ENCODE results near the gene LACRT. TPM values are rescaled to one million over a fixed set of nuclear protein-coding genes. Genes with fewer than 3 reads are reported as not detected.

Gene LACRT
- total RNA-seq, 3 donors from 2014 or later = not detected

DNA sequence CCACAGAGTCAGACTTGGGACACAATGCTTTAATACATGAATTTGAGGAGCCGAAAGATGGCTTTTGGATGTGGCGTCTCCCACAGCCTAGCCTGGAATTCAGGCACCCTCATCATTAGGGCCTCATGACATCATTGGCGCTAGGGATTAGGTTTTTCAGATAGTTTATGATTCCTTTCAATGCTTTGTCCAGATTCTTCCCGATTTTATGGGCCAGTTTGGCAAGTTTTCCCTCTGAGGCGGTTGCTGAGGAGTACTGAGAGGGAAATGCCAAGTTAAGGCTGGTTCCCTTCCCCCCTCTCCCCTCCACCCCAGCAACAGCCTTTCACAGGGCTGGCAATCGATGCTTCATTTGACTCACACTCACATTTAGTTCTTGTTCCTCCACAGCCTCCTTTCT lies 26.5 kb downstream of the LACRT start:
- intact Hi-C loops (cut with DNase I; ENCODE audit: low total_unique reads) = no loop called here
- no peak for TF ChIP-seq POLR2A (IDR thresholded peaks at IDR 0.05)
- no peak for TF ChIP-seq POLR2AphosphoS5 (IDR thresholded peaks at IDR 0.05)
- TF ChIP-seq, protein P1, sequence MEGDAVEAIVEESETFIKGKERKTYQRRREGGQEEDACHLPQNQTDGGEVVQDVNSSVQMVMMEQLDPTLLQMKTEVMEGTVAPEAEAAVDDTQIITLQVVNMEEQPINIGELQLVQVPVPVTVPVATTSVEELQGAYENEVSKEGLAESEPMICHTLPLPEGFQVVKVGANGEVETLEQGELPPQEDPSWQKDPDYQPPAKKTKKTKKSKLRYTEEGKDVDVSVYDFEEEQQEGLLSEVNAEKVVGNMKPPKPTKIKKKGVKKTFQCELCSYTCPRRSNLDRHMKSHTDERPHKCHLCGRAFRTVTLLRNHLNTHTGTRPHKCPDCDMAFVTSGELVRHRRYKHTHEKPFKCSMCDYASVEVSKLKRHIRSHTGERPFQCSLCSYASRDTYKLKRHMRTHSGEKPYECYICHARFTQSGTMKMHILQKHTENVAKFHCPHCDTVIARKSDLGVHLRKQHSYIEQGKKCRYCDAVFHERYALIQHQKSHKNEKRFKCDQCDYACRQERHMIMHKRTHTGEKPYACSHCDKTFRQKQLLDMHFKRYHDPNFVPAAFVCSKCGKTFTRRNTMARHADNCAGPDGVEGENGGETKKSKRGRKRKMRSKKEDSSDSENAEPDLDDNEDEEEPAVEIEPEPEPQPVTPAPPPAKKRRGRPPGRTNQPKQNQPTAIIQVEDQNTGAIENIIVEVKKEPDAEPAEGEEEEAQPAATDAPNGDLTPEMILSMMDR (IDR thresholded peaks at IDR 0.05) = no peak
- no peaks in the 10 kb centered on the region for H3K9me3 ChIP-seq
- no peak for DNase-seq (ENCODE audit: low spot score in 2 of 2)
- H3K36me3 ChIP-seq = no peaks in the 10 kb centered on the region
- no peaks in the 10 kb centered on the region for H3K27me3 ChIP-seq
- H3K27ac ChIP-seq = peak overlapping the region; percentile 25
- no peaks in the 10 kb centered on the region for H3K4me1 ChIP-seq
- H3K4me3 ChIP-seq = no peak overlapping the region

DNA sequence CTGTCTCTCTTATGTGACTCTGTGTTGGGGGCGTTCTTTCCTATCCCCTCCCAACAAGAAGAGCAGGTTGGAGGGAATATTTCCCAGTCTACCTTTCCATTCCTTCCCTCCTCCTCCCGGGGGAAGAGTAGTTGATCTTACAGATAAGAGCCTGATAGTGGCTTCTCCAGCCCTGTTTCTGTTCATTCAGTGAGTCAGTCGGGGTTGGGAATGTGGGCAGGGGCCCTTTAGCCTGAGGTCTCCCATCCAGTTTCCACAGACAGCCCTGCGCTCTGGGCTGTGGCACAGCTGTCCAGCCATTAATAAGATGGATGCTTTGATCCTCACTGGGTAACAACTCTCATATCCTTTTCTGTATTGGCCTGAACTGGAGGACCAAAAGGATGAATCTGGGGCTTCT lies 28.1 kb downstream of the LACRT start:
- Histone ChIP-seq H3K4me3 (no peak overlapping the region), H3K27ac (no peak overlapping the region), H3K27me3 (no peaks in the 10 kb centered on the region), H3K36me3 (no peaks in the 10 kb centered on the region), H3K4me1 (no peaks in the 10 kb centered on the region), H3K9me3 (no peaks in the 10 kb centered on the region)
- DNase-seq (ENCODE audit: low spot score in 2 of 2) = no peak
- intact Hi-C loops (cut with DNase I; ENCODE audit: low total_unique reads) = no loop called here
- TF ChIP-seq POLR2AphosphoS5 (IDR thresholded peaks at IDR 0.05) = no peak
- TF ChIP-seq, protein P1 (IDR thresholded peaks at IDR 0.05) = no peak

DNA sequence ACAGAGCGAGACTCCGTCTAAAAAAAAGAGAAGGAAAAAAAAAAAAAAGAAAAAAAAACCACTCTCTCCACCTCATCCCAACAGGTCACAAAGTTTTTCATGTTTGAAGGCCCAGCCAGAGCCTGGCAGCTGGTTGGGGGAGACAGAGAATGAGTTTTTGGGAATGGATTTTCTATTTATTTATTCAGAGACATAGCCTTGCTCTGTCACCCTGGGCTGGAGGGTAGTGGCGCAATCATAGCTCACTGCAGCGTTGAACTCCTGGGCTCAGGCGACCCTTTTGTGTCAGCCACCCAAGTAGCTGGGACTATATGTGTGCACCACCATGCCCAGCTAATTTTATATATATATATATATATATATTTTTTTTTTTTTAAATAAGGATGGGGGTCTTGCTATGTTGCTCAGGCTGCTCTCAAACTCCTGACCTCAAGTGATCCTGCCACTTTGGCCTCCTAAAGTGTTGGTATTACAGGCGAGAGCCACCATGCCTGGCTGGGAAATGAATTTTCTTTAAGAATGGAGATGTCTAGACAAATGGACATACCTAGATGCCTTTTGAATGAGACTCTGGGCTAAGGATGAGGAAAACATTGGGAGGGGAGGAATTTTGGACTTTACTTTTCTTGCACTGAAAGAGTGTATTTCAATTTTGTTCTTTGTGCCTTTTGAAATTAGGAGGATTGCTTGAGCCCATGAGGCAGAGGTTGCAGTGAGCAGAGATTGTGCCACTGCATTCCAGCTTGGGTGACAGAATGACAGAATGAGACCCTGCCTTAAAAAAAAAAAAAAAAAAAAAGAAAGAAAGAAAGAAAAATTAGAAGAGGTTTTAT lies 29.3 kb downstream of the LACRT start:
- no peaks in the 10 kb centered on the region for H3K4me1 ChIP-seq
- TF ChIP-seq, protein P1 (IDR thresholded peaks at IDR 0.05) = no peak
- TF ChIP-seq POLR2AphosphoS5 (IDR thresholded peaks at IDR 0.05) (no peak), POLR2A (IDR thresholded peaks at IDR 0.05) (no peak)
- no peak overlapping the region for H3K27ac ChIP-seq
- intact Hi-C loops (cut with DNase I; ENCODE audit: low total_unique reads) = no loop called here
- no peaks in the 10 kb centered on the region for H3K36me3 ChIP-seq
- H3K9me3 ChIP-seq = no peaks in the 10 kb centered on the region
- no peak for DNase-seq (ENCODE audit: low spot score in 2 of 2)
- no peaks in the 10 kb centered on the region for H3K27me3 ChIP-seq
- H3K4me3 ChIP-seq = no peak overlapping the region

DNA sequence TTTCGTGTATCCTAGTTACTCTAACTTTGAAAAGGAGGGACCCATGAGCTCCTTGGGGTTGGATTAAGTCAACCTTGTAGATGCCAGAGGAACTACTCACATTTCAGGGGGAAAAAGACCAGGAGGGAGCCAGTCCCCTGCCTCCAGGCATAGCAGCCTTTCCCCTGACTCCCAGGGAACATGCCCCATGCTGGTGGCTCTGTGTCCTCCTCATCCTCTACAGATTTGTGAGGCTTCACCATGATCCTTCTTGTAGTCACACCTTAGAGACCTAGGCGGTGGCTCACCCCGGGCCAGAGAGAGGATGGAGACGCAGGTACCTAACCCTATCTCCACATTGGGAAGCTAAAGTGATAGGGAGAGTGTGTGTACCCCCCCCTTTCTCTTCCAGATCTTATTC lies 30.3 kb downstream of the LACRT start:
- no peak for DNase-seq (ENCODE audit: low spot score in 2 of 2)
- TF ChIP-seq POLR2A (IDR thresholded peaks at IDR 0.05) = no peak
- TF ChIP-seq POLR2AphosphoS5 (IDR thresholded peaks at IDR 0.05) = no peak
- TF ChIP-seq, protein P1 (IDR thresholded peaks at IDR 0.05) = no peak
- intact Hi-C loops (cut with DNase I; ENCODE audit: low total_unique reads) = no loop called here
- H3K9me3 ChIP-seq = no peaks in the 10 kb centered on the region
- no peaks in the 10 kb centered on the region for H3K27me3 ChIP-seq
- no peak overlapping the region for H3K27ac ChIP-seq
- no peaks in the 10 kb centered on the region for H3K4me1 ChIP-seq
- no peaks in the 10 kb centered on the region for H3K36me3 ChIP-seq
- H3K4me3 ChIP-seq = no peak overlapping the region

DNA sequence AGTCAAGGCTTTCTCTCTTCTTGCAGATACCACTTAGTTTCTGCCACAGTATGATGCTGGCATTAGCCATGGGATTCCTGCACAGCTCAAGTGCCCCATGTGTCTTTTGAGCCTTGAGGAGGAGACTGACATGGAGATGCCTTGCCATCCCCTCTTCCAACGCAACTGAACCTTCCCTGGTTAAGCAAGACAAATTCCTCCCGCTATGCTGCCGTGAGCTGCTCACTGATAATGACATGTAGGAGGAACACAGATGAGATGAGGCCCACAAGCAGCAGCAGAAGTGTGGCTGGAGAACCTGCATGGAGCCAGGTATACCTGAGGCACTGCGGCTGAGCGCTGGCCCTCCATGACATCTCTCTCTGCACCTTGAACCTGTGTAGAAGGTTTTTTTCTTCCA lies 30.8 kb downstream of the LACRT start:
- no peak overlapping the region for H3K4me3 ChIP-seq
- TF ChIP-seq POLR2A (IDR thresholded peaks at IDR 0.05) (no peak), POLR2AphosphoS5 (IDR thresholded peaks at IDR 0.05) (no peak)
- TF ChIP-seq, protein P1 (IDR thresholded peaks at IDR 0.05) = no peak
- no peaks in the 10 kb centered on the region for H3K27me3 ChIP-seq
- H3K9me3 ChIP-seq = no peaks in the 10 kb centered on the region
- H3K27ac ChIP-seq = peak overlapping the region in 1 of 2 donors; percentile 33
- no peaks in the 10 kb centered on the region for H3K4me1 ChIP-seq
- no peak for DNase-seq (ENCODE audit: low spot score in 2 of 2)
- intact Hi-C loops (cut with DNase I; ENCODE audit: low total_unique reads) = no loop called here
- H3K36me3 ChIP-seq = no peaks in the 10 kb centered on the region

All from breast epithelium (tissue), 4 donors.